Stomach (tissue), 9 donors: ENCODE measurements around the gene STIP1. TPM values are rescaled to one million over a fixed set of nuclear protein-coding genes. Genes with fewer than 3 reads are reported as not detected.

Experiments used
- DNase-seq, 2 donors: peaks; one replicate each; pipeline versions ENCODE4 v3.0.0 to v3.0.0-alpha.2; 2013 to 2019
- H3K27ac ChIP-seq, 5 donors: fragments of 200-600 bp in 4 of 5; sonication (generic) in 4 of 5; one replicate each; pipeline ENCODE4 v1.5.1; 2013 to 2019; ENCODE audit warnings: mild to moderate bottlenecking in 1 of 5, moderate library complexity in 1 of 5
- H3K27me3 ChIP-seq, 3 donors: fragments of 200-600 bp; sonication (generic); one replicate each; pipeline ENCODE4 v1.5.1; 2017 to 2019; ENCODE audit warnings: mixed run types in 1 of 3
- H3K36me3 ChIP-seq, 4 donors: fragments of 200-600 bp; sonication (generic); 1 replicate in 3 of 4; 2 replicates in 1 of 4; pipeline ENCODE4 v1.5.1; 2016 to 2019
- H3K4me1 ChIP-seq, 4 donors: fragments of 200-600 bp; sonication (generic); one replicate each; pipeline ENCODE4 v1.5.1; 2016 to 2019
- H3K4me3 ChIP-seq, 4 donors: fragments of 200-600 bp; sonication (generic) in 3 of 4; one replicate each; pipeline ENCODE4 v1.5.1; 2016 to 2019; ENCODE audit warnings: mild to moderate bottlenecking in 1 of 4
- H3K9me3 ChIP-seq, 4 donors: fragments of 200-600 bp; sonication (generic); one replicate each; pipeline ENCODE4 v1.5.1; 2016 to 2019
- CTCF ChIP-seq, 7 experiments: fragments of 450-650 bp in 4 of 7; fragments of 200-600 bp in 3 of 7; sonication (generic) in 3 of 7; IDR thresholded peaks; one replicate each; pipeline ENCODE4 v1.5.1; 2016 to 2019; ENCODE audit warnings: antibody characterized with exemption in 7 of 7, control low read depth in 2 of 7, mild to moderate bottlenecking in 1 of 7
- EP300 ChIP-seq: sonication (generic); formaldehyde crosslinking; IDR thresholded peaks from one replicate; pipeline ENCODE4 v1.6.1; 2017; ENCODE audit warnings: antibody characterized with exemption
- POLR2A ChIP-seq, 4 donors: fragments of 450-650 bp; IDR thresholded peaks; one replicate each; pipeline ENCODE4 v1.6.1; 2016; ENCODE audit warnings: antibody characterized with exemption in 4 of 4, control low read depth in 2 of 4, mild to moderate bottlenecking in 1 of 4, moderate library complexity in 1 of 4
- POLR2AphosphoS5 ChIP-seq, 3 donors: sonication (generic); formaldehyde crosslinking; IDR thresholded peaks; one replicate each; pipeline ENCODE4 v1.6.1; 2016; ENCODE audit warnings: antibody characterized with exemption in 3 of 3
- WGBS, 5 donors: extraction: QIAGEN DNeasy Blood & Tissue Kit in 3 of 5; methylation state at CpG; one replicate each; pipeline versions ENCODE4 v1.1.5 to v1.1.7; 2013 to 2018; 5-methylcytosine and 5-hydroxymethylcytosine counted together
- intact Hi-C: fragments of 100-400 bp; cut with DNase I; formaldehyde crosslinking; loops from one replicate; pipeline ENCODE4 v1.15.1; 2023; ENCODE audit warnings: low total_unique reads
- polyA plus RNA-seq, 3 donors: library from polyadenylated mRNA; stranded (reverse); fragments of 200-250 nt; gene quantifications; one replicate each; pipeline ENCODE4 v1.2.3, GENCODE V29; 2013
- total RNA-seq, 5 donors: library from RNA; depleted of rRNA; stranded (reverse); fragments of >200 nt; gene quantifications; one replicate each; pipeline versions ENCODE4 v1.1.0 to v1.2.3, GENCODE V29; 2014 to 2016
- donor health status: healthy with polysubstance abuse.
- donor health status: Bipolar disorder and iron deficiency.
- donor health status: healthy.

The STIP1 gene
- total and polyA plus RNA-seq, 8 donors = 27.4 to 259 (median 54.7) TPM

- Histone ChIP-seq H3K9me3 (no peaks in the 10 kb centered on the region), H3K4me1 (peaks cover 22 to 47% (median 41%) of the 10 kb centered on the region in 4 donors), H3K27ac (peak overlapping the region; percentile 77 to 89 (median 81)), H3K4me3 (peak overlapping the region; percentile 80 to 86 (median 84)), H3K27me3 (no peaks in the 10 kb centered on the region), H3K36me3 (peaks cover 27 to 32% (median 30%) of the 10 kb centered on the region in 4 donors)
- intact Hi-C loops = no loop called here
- TF ChIP-seq EP300 = no peak
- TF ChIP-seq POLR2A (IDR thresholded peaks at IDR 0.05) = no peak
- TF ChIP-seq POLR2AphosphoS5 (IDR thresholded peaks at IDR 0.05) = peak in 2 of 3 donors; percentile 36 to 57
- TF ChIP-seq CTCF (IDR thresholded peaks at IDR 0.05) = peak in 3 of 7 experiments; percentile 7 to 18 (median 9)
- 2 to 8% (median 4%) methylated on average over 22 to 23 of the region's 23 CpGs for WGBS, 5 donors
- DNase-seq = peak; percentile 78 to 81
These were observed 66.3 kb downstream of the STIP1 start for GRCh38 chr11:64252003-64252872.

GRCh38 chr11:64253043-64253442 is 67.1 kb downstream of the STIP1 start:
- Histone ChIP-seq H3K4me1 (peaks cover 22 to 39% (median 34%) of the 10 kb centered on the region in 4 donors), H3K9me3 (no peaks in the 10 kb centered on the region), H3K27me3 (no peaks in the 10 kb centered on the region), H3K27ac (peak overlapping the region in 3 of 5 donors; percentile 81 to 89 (median 86)), H3K36me3 (peaks cover 31 to 40% (median 38%) of the 10 kb centered on the region in 4 donors), H3K4me3 (peak overlapping the region in 3 of 4 donors; percentile 80 to 86 (median 83))
- TF ChIP-seq EP300 = no peak
- TF ChIP-seq POLR2AphosphoS5 (IDR thresholded peaks at IDR 0.05) = no peak
- no peak for TF ChIP-seq CTCF (IDR thresholded peaks at IDR 0.05)
- TF ChIP-seq POLR2A (IDR thresholded peaks at IDR 0.05) = no peak
- intact Hi-C loops = no loop called here
- 55 to 79% (median 64%) methylated on average over 7 to 8 of the region's 8 CpGs for WGBS, 5 donors
- DNase-seq = no peak

- no peak for DNase-seq
- intact Hi-C loops = no loop called here
- Histone ChIP-seq H3K4me1 (peaks cover 22 to 39% (median 32%) of the 10 kb centered on the region in 4 donors), H3K36me3 (peaks cover 35 to 44% (median 43%) of the 10 kb centered on the region in 4 donors), H3K27me3 (no peaks in the 10 kb centered on the region), H3K9me3 (no peaks in the 10 kb centered on the region), H3K27ac (no peak overlapping the region), H3K4me3 (no peak overlapping the region)
- WGBS, 5 donors = 41 to 65% (median 57%) methylated on average over 5 of the region's 5 CpGs
- TF ChIP-seq EP300 (no peak), CTCF (IDR thresholded peaks at IDR 0.05) (no peak), POLR2AphosphoS5 (IDR thresholded peaks at IDR 0.05) (no peak), POLR2A (IDR thresholded peaks at IDR 0.05) (no peak)
These were observed 67.5 kb downstream of the STIP1 start for GRCh38 chr11:64253481-64253880.

Other genes starting within 250 kb of the STIP1 start
- 10 to 100 TPM in 3 of 5 donors, 1 to 10 TPM in 2; 4.3 to 71.4 (median 14.9) TPM for gene NAA40, start 247.2 kb upstream of the STIP1 start, total RNA-seq
- 1 to 10 TPM; 4.9 to 8.0 (median 5.8) TPM for gene NAA40, start 247.2 kb upstream of the STIP1 start, polyA plus RNA-seq
- gene COX8A, start 211.6 kb upstream of the STIP1 start, total RNA-seq = 1,000 to 10,000 TPM in 1 of 5 donors, 100 to 1,000 TPM in 4; 107 to 1,004 (median 523) TPM
- gene COX8A, start 211.6 kb upstream of the STIP1 start, polyA plus RNA-seq = 1,000 to 10,000 TPM in 2 of 3 donors, 100 to 1,000 TPM in 1; 910 to 1,045 (median 1,001) TPM
- gene OTUB1, start 199.7 kb upstream of the STIP1 start, total RNA-seq = 100 to 1,000 TPM in 1 of 5 donors, 10 to 100 TPM in 4; 33.6 to 161 (median 40.3) TPM
- gene OTUB1, start 199.7 kb upstream of the STIP1 start, polyA plus RNA-seq = 10 to 100 TPM; 62.3 to 74.2 (median 64.8) TPM
- gene FLRT1, start 150.2 kb upstream of the STIP1 start, total RNA-seq = 1 to 10 TPM in 1 of 5 donors, under 1 TPM in 1, not detected in 3; 0.73 to 1.3 TPM
- gene FLRT1, start 150.2 kb upstream of the STIP1 start, polyA plus RNA-seq = under 1 TPM in 2 of 3 donors, not detected in 1; 0.12 to 0.28 TPM
- 10 to 100 TPM; 18.0 to 52.1 (median 41.2) TPM for gene MACROD1, start 20.1 kb upstream of the STIP1 start, total RNA-seq
- gene MACROD1, start 20.1 kb upstream of the STIP1 start, polyA plus RNA-seq = 100 to 1,000 TPM in 2 of 3 donors, 10 to 100 TPM in 1; 59.1 to 283 (median 156) TPM
- 10 to 100 TPM; 11.9 to 30.3 (median 17.9) TPM for gene FERMT3, start 20.6 kb downstream of the STIP1 start, total RNA-seq
- 10 to 100 TPM; 12.4 to 31.9 (median 19.5) TPM for gene FERMT3, start 20.6 kb downstream of the STIP1 start, polyA plus RNA-seq
- gene TRPT1, start 40.0 kb downstream of the STIP1 start, total RNA-seq = 100 to 1,000 TPM in 2 of 5 donors, 10 to 100 TPM in 3; 15.2 to 425 (median 63.8) TPM
- 10 to 100 TPM; 75.8 to 83.5 (median 79.7) TPM for gene TRPT1, start 40.0 kb downstream of the STIP1 start, polyA plus RNA-seq
- gene NUDT22, start 40.1 kb downstream of the STIP1 start, total RNA-seq = 100 to 1,000 TPM in 4 of 5 donors, 10 to 100 TPM in 1; 35.1 to 363 (median 124) TPM
- gene NUDT22, start 40.1 kb downstream of the STIP1 start, polyA plus RNA-seq = 100 to 1,000 TPM in 1 of 3 donors, 10 to 100 TPM in 2; 62.4 to 143 (median 76.2) TPM
- gene DNAJC4, start 44.4 kb downstream of the STIP1 start, total RNA-seq = 10 to 100 TPM in 4 of 5 donors, 1 to 10 TPM in 1; 8.3 to 61.8 (median 14.9) TPM
- gene DNAJC4, start 44.4 kb downstream of the STIP1 start, polyA plus RNA-seq = 100 to 1,000 TPM in 2 of 3 donors, 10 to 100 TPM in 1; 69.8 to 115 (median 106) TPM
- gene VEGFB, start 48.4 kb downstream of the STIP1 start, total RNA-seq = 100 to 1,000 TPM in 1 of 5 donors, 10 to 100 TPM in 3, 1 to 10 TPM in 1; 2.9 to 167 (median 17.4) TPM
- 100 to 1,000 TPM in 1 of 3 donors, 10 to 100 TPM in 2; 86.4 to 132 (median 97.7) TPM for gene VEGFB, start 48.4 kb downstream of the STIP1 start, polyA plus RNA-seq
- gene FKBP2, start 54.9 kb downstream of the STIP1 start, total RNA-seq = 10 to 100 TPM; 15.2 to 66.8 (median 47.7) TPM
- gene FKBP2, start 54.9 kb downstream of the STIP1 start, polyA plus RNA-seq = 100 to 1,000 TPM; 140 to 257 (median 251) TPM
- 100 to 1,000 TPM in 1 of 5 donors, 10 to 100 TPM in 4; 39.3 to 179 (median 65.9) TPM for gene PPP1R14B, start 60.8 kb downstream of the STIP1 start, total RNA-seq
- 100 to 1,000 TPM in 2 of 3 donors, 10 to 100 TPM in 1; 80.6 to 234 (median 190) TPM for gene PPP1R14B, start 60.8 kb downstream of the STIP1 start, polyA plus RNA-seq
- gene PLCB3, start 65.4 kb downstream of the STIP1 start, total RNA-seq = 100 to 1,000 TPM in 1 of 5 donors, 10 to 100 TPM in 4; 14.0 to 154 (median 27.4) TPM
- 10 to 100 TPM; 12.2 to 14.3 (median 14.1) TPM for gene PLCB3, start 65.4 kb downstream of the STIP1 start, polyA plus RNA-seq
- gene BAD, start 98.5 kb downstream of the STIP1 start, total RNA-seq = 100 to 1,000 TPM in 1 of 5 donors, 10 to 100 TPM in 4; 40.4 to 343 (median 70.1) TPM
- gene BAD, start 98.5 kb downstream of the STIP1 start, polyA plus RNA-seq = 100 to 1,000 TPM; 114 to 207 (median 137) TPM
- gene GPR137, start 99.7 kb downstream of the STIP1 start, total RNA-seq = 10 to 100 TPM in 2 of 5 donors, 1 to 10 TPM in 3; 2.9 to 58.8 (median 8.5) TPM
- 10 to 100 TPM; 18.8 to 23.4 (median 21.2) TPM for gene GPR137, start 99.7 kb downstream of the STIP1 start, polyA plus RNA-seq
- not detected for gene KCNK4, start 105.1 kb downstream of the STIP1 start, total RNA-seq
- gene KCNK4, start 105.1 kb downstream of the STIP1 start, polyA plus RNA-seq = not detected
- gene CATSPERZ, start 114.2 kb downstream of the STIP1 start, total RNA-seq = 10 to 100 TPM in 1 of 5 donors, not detected in 4; 11.3 TPM
- 1 to 10 TPM in 2 of 3 donors, under 1 TPM in 1; 0.18 to 5.2 (median 1.7) TPM for gene CATSPERZ, start 114.2 kb downstream of the STIP1 start, polyA plus RNA-seq
- gene ESRRA, start 119.4 kb downstream of the STIP1 start, total RNA-seq = 100 to 1,000 TPM in 3 of 5 donors, 10 to 100 TPM in 2; 45.5 to 685 (median 142) TPM
- gene ESRRA, start 119.4 kb downstream of the STIP1 start, polyA plus RNA-seq = 10 to 100 TPM; 63.5 to 86.6 (median 82.5) TPM
- gene TRMT112, start 131.4 kb downstream of the STIP1 start, total RNA-seq = 100 to 1,000 TPM in 2 of 5 donors, 10 to 100 TPM in 3; 50.8 to 181 (median 99.9) TPM
- gene TRMT112, start 131.4 kb downstream of the STIP1 start, polyA plus RNA-seq = 100 to 1,000 TPM; 271 to 337 (median 328) TPM
- gene PRDX5, start 131.9 kb downstream of the STIP1 start, total RNA-seq = 100 to 1,000 TPM in 3 of 5 donors, 10 to 100 TPM in 1, 1 to 10 TPM in 1; 9.3 to 254 (median 125) TPM
- gene PRDX5, start 131.9 kb downstream of the STIP1 start, polyA plus RNA-seq = 100 to 1,000 TPM; 462 to 725 (median 673) TPM
- gene CCDC88B, start 154.0 kb downstream of the STIP1 start, total RNA-seq = 100 to 1,000 TPM in 1 of 5 donors, 10 to 100 TPM in 1, 1 to 10 TPM in 3; 1.8 to 137 (median 7.6) TPM
- 10 to 100 TPM; 37.4 to 57.7 (median 38.8) TPM for gene CCDC88B, start 154.0 kb downstream of the STIP1 start, polyA plus RNA-seq
- gene RPS6KA4, start 173.0 kb downstream of the STIP1 start, total RNA-seq = 100 to 1,000 TPM in 1 of 5 donors, 10 to 100 TPM in 4; 15.4 to 103 (median 81.1) TPM
- 10 to 100 TPM; 18.5 to 22.8 (median 20.2) TPM for gene RPS6KA4, start 173.0 kb downstream of the STIP1 start, polyA plus RNA-seq